GM23338 (cell line): ENCODE measurements around the gene RDH5. TPM values are rescaled to one million over a fixed set of nuclear protein-coding genes. Genes with fewer than 3 reads are reported as not detected.

ENCODE experiments used
- ATAC-seq: fragments of 200-7000 bp; cut with Tn5 transposase; 3 replicates; pipeline ENCODE4 v1.9.1; 2020
- DNase-seq: peaks from one replicate; pipeline ENCODE4 v3.0.0-alpha.2; 2015; ENCODE audit warnings: low spot score
- H2AFZ ChIP-seq: fragments of 200-600 bp; sonication (generic); 2 replicates; pipeline ENCODE4 v1.8.0; 2016; ENCODE audit warnings: antibody characterized with exemption, mild to moderate bottlenecking, moderate library complexity
- H3F3A ChIP-seq: fragments of 200-600 bp; sonication (generic); replicated peaks from 2 replicates; pipeline ENCODE4 v1.8.0; 2017; ENCODE audit warnings: antibody characterized with exemption, mixed run types, low read depth
- H3K27ac ChIP-seq: fragments of 200-600 bp; sonication (generic); 2 replicates; pipeline ENCODE4 v1.6.1; 2016; ENCODE audit warnings: low read depth
- H3K27me3 ChIP-seq: fragments of 200-600 bp; sonication (generic); 2 replicates; pipeline ENCODE4 v1.8.0; 2016; ENCODE audit warnings: mild to moderate bottlenecking, mixed run types, moderate library complexity; ENCODE audit not compliant: insufficient read depth
- H3K36me3 ChIP-seq: fragments of 200-600 bp; sonication (generic); 2 replicates; pipeline ENCODE4 v1.8.0; 2016; ENCODE audit warnings: mild to moderate bottlenecking; ENCODE audit not compliant: insufficient read depth
- H3K4me1 ChIP-seq: fragments of 200-600 bp; sonication (generic); 2 replicates; pipeline ENCODE4 v1.8.0; 2016; ENCODE audit warnings: mild to moderate bottlenecking, moderate library complexity; ENCODE audit not compliant: insufficient read depth
- H3K4me2 ChIP-seq: fragments of 200-600 bp; sonication (generic); 2 replicates; pipeline ENCODE4 v1.7.1; 2017; ENCODE audit warnings: mixed run types
- H3K4me3 ChIP-seq: fragments of 200-600 bp; sonication (generic); 2 replicates; pipeline ENCODE4 v1.6.1; 2016; ENCODE audit warnings: mixed run types
- H3K79me2 ChIP-seq: fragments of 200-600 bp; sonication (generic); replicated peaks from 2 replicates; pipeline ENCODE4 v1.8.0; 2017; ENCODE audit warnings: mild to moderate bottlenecking; ENCODE audit not compliant: insufficient read depth
- H3K9me2 ChIP-seq: fragments of 200-600 bp; sonication (generic); 2 replicates; pipeline ENCODE4 v1.8.0; 2017; ENCODE audit not compliant: insufficient read depth
- H4K20me1 ChIP-seq: fragments of 200-600 bp; sonication (generic); replicated peaks from 2 replicates; pipeline ENCODE4 v1.8.0; 2017; ENCODE audit warnings: mild to moderate bottlenecking; ENCODE audit not compliant: insufficient read depth
- H3K27ac Mint-ChIP-seq: 2 replicates; pipeline ENCODE4 v1.8.0; 2020; ENCODE audit warnings: inconsistent platforms, mild to moderate bottlenecking, moderate library complexity, mixed read lengths
- H3K27me3 Mint-ChIP-seq: 3 replicates; pipeline ENCODE4 v1.8.0; 2022; ENCODE audit warnings: low read depth, mild to moderate bottlenecking, moderate library complexity, mixed read lengths, inconsistent platforms; ENCODE audit not compliant: insufficient read depth, poor library complexity
- H3K36me3 Mint-ChIP-seq: 3 replicates; pipeline ENCODE4 v1.8.0; 2021; ENCODE audit warnings: low read depth, mild to moderate bottlenecking, inconsistent platforms, moderate library complexity, mixed read lengths
- H3K4me1 Mint-ChIP-seq: 3 replicates; pipeline ENCODE4 v1.8.0; 2020; ENCODE audit warnings: mild to moderate bottlenecking, inconsistent platforms, mixed read lengths
- H3K4me3 Mint-ChIP-seq: 3 replicates; pipeline ENCODE4 v1.8.0; 2021; ENCODE audit warnings: moderate library complexity, mild to moderate bottlenecking, inconsistent platforms, mixed read lengths
- H3K9me3 Mint-ChIP-seq: 3 replicates; pipeline ENCODE4 v1.8.0; 2020; ENCODE audit warnings: moderate library complexity, mild to moderate bottlenecking, inconsistent platforms, mixed read lengths
- CREB1 ChIP-seq: fragments of 250-450 bp; sonication (Bioruptor Pico); IDR thresholded peaks from 2 replicates; pipeline ENCODE4 v1.5.0; 2020; ENCODE audit warnings: low read depth, mild to moderate bottlenecking, moderate library complexity
- CTCF ChIP-seq, 2 experiments: fragments of 200-600 bp in 1 of 2; sonication (generic) in 1 of 2; conservative IDR thresholded peaks; 2 replicates each; pipeline versions ENCODE4 v1.5.1 to v1.6.1; 2016 to 2017; ENCODE audit warnings: antibody characterized with exemption in 2 of 2, low read depth in 2 of 2, mild to moderate bottlenecking in 2 of 2, moderate library complexity in 1 of 2
- ETS1 ChIP-seq: IDR thresholded peaks from 2 replicates; pipeline ENCODE4 v1.6.1; 2016; ENCODE audit warnings: antibody characterized with exemption
- EZH2 ChIP-seq: fragments of 200-600 bp; sonication (generic); IDR thresholded peaks from one replicate; pipeline ENCODE4 v1.8.0; 2017; ENCODE audit warnings: antibody characterized with exemption, mild to moderate bottlenecking, low read depth; ENCODE audit not compliant: unreplicated experiment
- EZH2phosphoT487 ChIP-seq: fragments of 200-600 bp; sonication (generic); IDR thresholded peaks from one replicate; pipeline ENCODE4 v1.8.1; 2018; ENCODE audit warnings: antibody characterized with exemption; ENCODE audit not compliant: unreplicated experiment
- JUNB ChIP-seq: IDR thresholded peaks from one replicate; pipeline ENCODE4 v1.6.1; 2016; ENCODE audit warnings: antibody characterized with exemption; ENCODE audit not compliant: unreplicated experiment
- NANOG ChIP-seq: IDR thresholded peaks from 2 replicates; pipeline ENCODE4 v1.6.1; 2016; ENCODE audit warnings: antibody characterized with exemption, borderline replicate concordance
- POLR2AphosphoS5 ChIP-seq: IDR thresholded peaks from 2 replicates; pipeline ENCODE4 v1.6.1; 2016; ENCODE audit warnings: antibody characterized with exemption, low read depth
- REST ChIP-seq: IDR thresholded peaks from one replicate; pipeline ENCODE4 v1.6.1; 2018; ENCODE audit warnings: antibody characterized with exemption; ENCODE audit not compliant: unreplicated experiment
- STAT1 ChIP-seq: IDR thresholded peaks from one replicate; pipeline ENCODE4 v1.6.1; 2016; ENCODE audit warnings: antibody characterized with exemption; ENCODE audit not compliant: unreplicated experiment
- ZNF114 ChIP-seq: fragments of 250-450 bp; sonication (Bioruptor Pico); IDR thresholded peaks from 2 replicates; pipeline ENCODE4 v1.5.0; 2020; ENCODE audit warnings: mild to moderate bottlenecking, moderate library complexity
- ZNF331 ChIP-seq: fragments of 250-450 bp; sonication (Bioruptor Pico); IDR thresholded peaks from 2 replicates; pipeline ENCODE4 v1.5.0; 2020; ENCODE audit warnings: low read depth, mild to moderate bottlenecking, moderate library complexity
- ZNF462 ChIP-seq: fragments of 250-450 bp; sonication (Bioruptor Pico); IDR thresholded peaks from 2 replicates; pipeline ENCODE4 v1.5.0; 2020; ENCODE audit warnings: mild to moderate bottlenecking, moderate library complexity
- polyA plus RNA-seq: library from polyadenylated mRNA; unstranded; fragments of >200 nt; fragmentation: Nextera tagmentation; extraction: Ambion mirVana; gene quantifications from 2 replicates; pipeline ENCODE4 v1.2.1, GENCODE V29; 2016
- total RNA-seq: library from RNA; depleted of rRNA; stranded (reverse); fragments of >200 nt; shearing (Covaris generic); gene quantifications from 2 replicates; pipeline ENCODE4 v1.2.3, GENCODE V29; 2014

RDH5 gene
- total and polyA plus RNA-seq, 2 experiments from 2014 or later: 3.9 to 7.5 TPM

- H3K27ac ChIP-seq: no peak overlapping the region
- Mint-ChIP-seq H3K27me3 (peaks cover 21% of the 10 kb centered on the region), H3K36me3 (peaks cover 4% of the 10 kb centered on the region; the same call in 2 of the 3 replicates), H3K27ac (no peak overlapping the region), H3K4me1 (peaks cover 36% of the 10 kb centered on the region), H3K4me3 (no peak overlapping the region), H3K9me3 (peaks cover 6% of the 10 kb centered on the region; the same call in 2 of the 3 replicates)
- H3K4me3 ChIP-seq: no peak overlapping the region
- peaks cover 8% of the 10 kb centered on the region; the same call in 1 of the 2 replicates for H3K27me3 ChIP-seq
- no peak for ATAC-seq
- TF ChIP-seq ZNF462 (CRISPR knock-in tag) (no peak), ZNF114 (CRISPR knock-in tag) (no peak), ZNF331 (CRISPR knock-in tag) (no peak), POLR2AphosphoS5 (no peak), JUNB (no peak), ETS1 (no peak), EZH2phosphoT487 (no peak), CTCF (conservative IDR thresholded peaks at IDR 0.05; ENCODE audit: low read depth in 2 of 2) (no peak), CREB1 (no peak), STAT1 (no peak), EZH2 (no peak), NANOG (no peak), REST (no peak)
- no peak overlapping the region for H3K4me2 ChIP-seq
- peaks cover 37% of the 10 kb centered on the region for H3K4me1 ChIP-seq
- DNase-seq: no peak
- no peaks in the 10 kb centered on the region for H4K20me1 ChIP-seq
- H3F3A ChIP-seq: peaks cover 14% of the 10 kb centered on the region; the same call in 1 of the 2 replicates
- no peaks in the 10 kb centered on the region for H3K9me2 ChIP-seq
- no peak overlapping the region for H2AFZ ChIP-seq
- H3K36me3 ChIP-seq: no peaks in the 10 kb centered on the region
- peaks cover 10% of the 10 kb centered on the region; the same call in 1 of the 2 replicates for H3K79me2 ChIP-seq
These were observed 6.5 kb upstream of the RDH5 start for GRCh38 chr12:55713721-55714120.
